ENCODE measurements around the gene DHX9.

Gene DHX9

GRCh38 chr1:182817802-182818201, 21.3 kb upstream of the DHX9 start:
- H3K4me3 ChIP-seq (ENCODE audit: low read depth, low read length), result no peak overlapping the region
- TF ChIP-seq CTCF (IDR thresholded peaks at IDR 0.05; ENCODE audit: low read depth, low read length, missing control alignments), result no peak
- DNase-seq (ENCODE audit: low read depth), result no peak

- TF ChIP-seq CTCF (IDR thresholded peaks at IDR 0.05; ENCODE audit: low read depth, low read length, missing control alignments), result no peak
- no peak overlapping the region for H3K4me3 ChIP-seq (ENCODE audit: low read depth, low read length)
- DNase-seq (ENCODE audit: low read depth), result no peak
Observed at GRCh38 chr1:182823220-182823619, 15.9 kb upstream of the DHX9 start.

DNA sequence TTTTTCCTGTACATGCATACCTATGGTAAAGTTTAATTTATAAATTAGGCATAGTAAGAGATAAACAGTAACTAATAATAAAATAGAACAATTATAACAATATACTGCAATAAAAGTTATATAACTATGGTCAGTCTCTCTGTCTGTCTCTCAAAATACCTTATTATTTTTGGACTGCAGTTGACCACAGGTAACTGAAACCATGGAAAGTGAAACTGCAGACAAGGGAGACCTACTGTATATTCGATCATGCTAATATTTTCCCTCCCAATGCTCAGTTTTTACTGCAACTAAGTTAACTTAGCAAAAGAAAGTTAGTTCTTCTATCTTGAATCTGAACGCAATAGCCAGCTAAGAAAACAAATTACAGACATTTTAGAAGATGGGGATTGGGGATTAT, 12.3 kb upstream of the DHX9 start:
- no peak for TF ChIP-seq CTCF (IDR thresholded peaks at IDR 0.05; ENCODE audit: low read depth, low read length, missing control alignments)
- no peak for DNase-seq (ENCODE audit: low read depth)
- no peak overlapping the region for H3K4me3 ChIP-seq (ENCODE audit: low read depth, low read length)

DNA sequence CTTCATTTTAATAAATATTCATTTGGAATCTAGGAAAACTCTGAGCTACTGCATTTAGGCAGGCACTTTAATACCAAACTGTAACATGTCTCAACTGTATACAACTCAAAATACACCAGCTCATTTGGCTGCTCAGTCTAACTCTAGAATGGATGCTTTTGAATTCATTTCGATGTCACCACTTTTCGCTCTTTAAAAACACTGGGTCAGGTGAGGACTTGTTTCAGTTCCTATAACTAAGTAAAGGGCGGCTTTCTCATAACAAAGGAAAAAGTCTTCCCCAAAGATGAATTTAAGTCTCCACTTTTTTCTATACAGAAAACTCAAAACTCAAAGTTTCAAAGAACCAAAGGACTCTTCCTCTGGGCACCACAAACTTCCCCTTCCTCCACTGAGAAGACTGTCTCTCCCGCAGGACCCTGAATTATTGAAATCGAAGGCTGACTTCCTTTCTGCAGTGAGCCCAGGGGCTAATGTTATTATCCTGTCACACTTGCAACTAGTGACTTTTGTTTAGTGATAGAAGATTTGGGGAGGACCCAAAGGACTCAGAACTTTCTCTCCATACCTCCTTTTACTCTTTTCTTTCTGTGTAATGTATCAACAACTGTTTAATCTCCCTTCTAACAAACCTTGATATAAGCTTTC, 9.7 kb upstream of the DHX9 start:
- TF ChIP-seq CTCF (IDR thresholded peaks at IDR 0.05; ENCODE audit: low read depth, low read length, missing control alignments), result no peak
- DNase-seq (ENCODE audit: low read depth), result no peak

DNA sequence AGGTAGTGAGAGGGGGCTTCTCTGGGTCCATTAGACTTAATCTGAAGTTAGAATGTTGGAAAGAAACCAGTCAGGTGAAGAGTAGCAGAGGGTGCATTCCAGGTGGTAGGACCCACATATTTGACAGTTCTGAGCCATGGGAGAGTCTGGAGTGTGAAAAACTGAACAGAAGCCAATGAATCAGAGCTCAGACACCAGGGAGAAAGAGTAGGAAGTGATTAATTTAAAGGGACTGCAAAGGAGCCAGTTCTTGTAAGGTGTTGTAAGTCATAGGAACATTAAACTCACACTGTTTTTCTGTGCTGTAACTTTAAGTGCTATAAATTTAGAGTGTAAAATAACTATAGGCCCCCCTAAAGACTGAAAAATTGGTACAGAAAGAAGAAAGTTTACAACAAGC, 5.9 kb upstream of the DHX9 start:
- TF ChIP-seq CTCF (IDR thresholded peaks at IDR 0.05; ENCODE audit: low read depth, low read length, missing control alignments), result no peak
- H3K4me3 ChIP-seq (ENCODE audit: low read depth, low read length), result no peak overlapping the region
- DNase-seq (ENCODE audit: low read depth), result no peak

More for the DNA sequence above, 9.7 kb upstream of the DHX9 start:
- no peak overlapping the region; the same call in 1 of the 2 replicates for H3K4me3 ChIP-seq (ENCODE audit: low read depth, low read length)

GRCh38 chr1:182834326-182834725, 4.8 kb upstream of the DHX9 start:
- TF ChIP-seq CTCF (IDR thresholded peaks at IDR 0.05; ENCODE audit: low read depth, low read length, missing control alignments), result no peak
- no peak for DNase-seq (ENCODE audit: low read depth)
- no peak overlapping the region for H3K4me3 ChIP-seq (ENCODE audit: low read depth, low read length)

DNA sequence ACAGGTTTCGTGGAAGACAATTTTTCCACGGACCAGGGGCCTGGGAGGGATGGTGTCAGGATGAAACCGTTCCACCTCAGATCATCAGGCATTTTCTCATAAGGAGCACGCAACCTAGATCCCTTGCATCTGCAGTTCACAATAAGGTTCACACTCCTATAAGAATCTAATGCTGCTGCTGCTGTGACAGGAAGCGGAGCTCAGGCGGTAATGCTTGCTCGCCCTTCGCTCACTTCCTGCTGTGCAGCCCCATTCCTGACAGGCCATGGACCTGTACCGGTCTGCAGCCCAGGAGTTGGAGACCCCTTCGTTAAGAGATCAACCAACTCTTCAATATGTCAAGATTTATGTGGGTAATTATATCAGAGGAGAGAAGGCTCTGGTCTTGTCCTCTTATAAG, 3.3 kb upstream of the DHX9 start:
- no peak for TF ChIP-seq CTCF (IDR thresholded peaks at IDR 0.05; ENCODE audit: low read depth, low read length, missing control alignments)
- DNase-seq (ENCODE audit: low read depth), result no peak
- no peak overlapping the region for H3K4me3 ChIP-seq (ENCODE audit: low read depth, low read length)
